Measurements from ENCODE around the gene SLC44A3. TPM values are rescaled to one million over a fixed set of nuclear protein-coding genes. Genes with fewer than 3 reads are reported as not detected.

Gene SLC44A3
- total and polyA plus RNA-seq, 10 donors: 0.28 to 4.0 (median 0.95) TPM

- intact Hi-C loops (cut with DNase I; ENCODE audit: low total_unique reads): no loop called here
- H3K4me1 ChIP-seq: peaks cover 3 to 19% (median 12%) of the 10 kb centered on the region in 6 donors
- H3K4me3 ChIP-seq: no peak overlapping the region
- H3K9me3 ChIP-seq: peaks cover 0 to 4% (median 0%) of the 10 kb centered on the region in 8 donors
- H3K27me3 ChIP-seq (replicated peaks in 1 of 7): peaks cover 0 to 43% (median 20%) of the 10 kb centered on the region in 7 donors
- WGBS, 5 donors: 86 to 93% (median 92%) methylated on average over 9 of the region's 9 CpGs
- no peak overlapping the region for H3K27ac ChIP-seq
- DNase-seq: no peak
- TF ChIP-seq, protein P1, sequence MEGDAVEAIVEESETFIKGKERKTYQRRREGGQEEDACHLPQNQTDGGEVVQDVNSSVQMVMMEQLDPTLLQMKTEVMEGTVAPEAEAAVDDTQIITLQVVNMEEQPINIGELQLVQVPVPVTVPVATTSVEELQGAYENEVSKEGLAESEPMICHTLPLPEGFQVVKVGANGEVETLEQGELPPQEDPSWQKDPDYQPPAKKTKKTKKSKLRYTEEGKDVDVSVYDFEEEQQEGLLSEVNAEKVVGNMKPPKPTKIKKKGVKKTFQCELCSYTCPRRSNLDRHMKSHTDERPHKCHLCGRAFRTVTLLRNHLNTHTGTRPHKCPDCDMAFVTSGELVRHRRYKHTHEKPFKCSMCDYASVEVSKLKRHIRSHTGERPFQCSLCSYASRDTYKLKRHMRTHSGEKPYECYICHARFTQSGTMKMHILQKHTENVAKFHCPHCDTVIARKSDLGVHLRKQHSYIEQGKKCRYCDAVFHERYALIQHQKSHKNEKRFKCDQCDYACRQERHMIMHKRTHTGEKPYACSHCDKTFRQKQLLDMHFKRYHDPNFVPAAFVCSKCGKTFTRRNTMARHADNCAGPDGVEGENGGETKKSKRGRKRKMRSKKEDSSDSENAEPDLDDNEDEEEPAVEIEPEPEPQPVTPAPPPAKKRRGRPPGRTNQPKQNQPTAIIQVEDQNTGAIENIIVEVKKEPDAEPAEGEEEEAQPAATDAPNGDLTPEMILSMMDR (IDR thresholded peaks at IDR 0.05 in 8 of 11, conservative IDR thresholded peaks at IDR 0.05 in 3 of 11): no peak
- no peak for TF ChIP-seq POLR2AphosphoS5 (IDR thresholded peaks at IDR 0.05)
- no peak for TF ChIP-seq POLR2A (IDR thresholded peaks at IDR 0.05)
- no peaks in the 10 kb centered on the region for H3K36me3 ChIP-seq
Observed at GRCh38 chr1:94821636-94822305, 1.6 kb downstream of the SLC44A3 start.

DNA sequence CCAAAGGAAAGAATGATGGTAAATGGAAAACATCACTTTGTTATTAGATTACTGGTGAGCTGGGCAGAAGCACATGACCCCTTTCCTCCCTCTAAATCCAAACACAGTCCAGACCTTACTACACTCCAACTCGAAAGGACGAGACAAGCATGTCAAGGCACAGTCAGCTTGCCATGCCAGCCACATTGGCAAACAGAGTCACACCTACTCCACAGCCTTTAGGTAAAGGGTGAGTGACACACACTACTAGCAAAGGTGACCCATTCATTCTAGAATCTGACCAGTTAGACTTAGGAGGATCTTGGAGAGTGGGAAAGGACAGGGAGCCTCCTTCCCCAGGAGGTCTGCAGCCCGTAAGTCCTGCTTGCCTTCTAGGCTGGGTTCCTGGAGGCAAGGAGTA lies 3.0 kb downstream of the SLC44A3 start:
- peaks cover 0 to 43% (median 20%) of the 10 kb centered on the region in 7 donors for H3K27me3 ChIP-seq (replicated peaks in 1 of 7)
- no peak overlapping the region for H3K4me3 ChIP-seq
- TF ChIP-seq, protein P1 (IDR thresholded peaks at IDR 0.05 in 8 of 11, conservative IDR thresholded peaks at IDR 0.05 in 3 of 11): no peak
- TF ChIP-seq POLR2AphosphoS5 (IDR thresholded peaks at IDR 0.05) (no peak), POLR2A (IDR thresholded peaks at IDR 0.05) (no peak)
- no peaks in the 10 kb centered on the region for H3K9me3 ChIP-seq
- WGBS, 5 donors: 89 to 96% (median 91%) methylated on average over 3 of the region's 3 CpGs
- no peak overlapping the region for H3K27ac ChIP-seq
- no peak for DNase-seq
- H3K4me1 ChIP-seq: peaks cover 3 to 19% (median 12%) of the 10 kb centered on the region in 6 donors
- H3K36me3 ChIP-seq: no peaks in the 10 kb centered on the region
- intact Hi-C loops (cut with DNase I; ENCODE audit: low total_unique reads): no loop called here

GRCh38 chr1:94825936-94826335 lies 5.8 kb downstream of the SLC44A3 start:
- intact Hi-C loops (cut with DNase I; ENCODE audit: low total_unique reads): no loop called here
- 82 to 93% (median 91%) methylated on average over 2 of the region's 2 CpGs for WGBS, 5 donors
- Histone ChIP-seq H3K4me3 (no peak overlapping the region), H3K27me3 (replicated peaks in 1 of 7) (peaks cover 0 to 22% (median 3%) of the 10 kb centered on the region in 7 donors), H3K4me1 (peaks cover 0 to 1% (median 0%) of the 10 kb centered on the region in 6 donors), H3K9me3 (no peaks in the 10 kb centered on the region), H3K27ac (no peak overlapping the region), H3K36me3 (no peaks in the 10 kb centered on the region)
- TF ChIP-seq, protein P1 (IDR thresholded peaks at IDR 0.05 in 8 of 11, conservative IDR thresholded peaks at IDR 0.05 in 3 of 11): no peak
- TF ChIP-seq POLR2AphosphoS5 (IDR thresholded peaks at IDR 0.05) (no peak), POLR2A (IDR thresholded peaks at IDR 0.05) (no peak)
- no peak for DNase-seq

- H3K4me3 ChIP-seq: no peak overlapping the region
- H3K27ac ChIP-seq: no peak overlapping the region
- 86 to 97% (median 91%) methylated on average over 4 of the region's 4 CpGs for WGBS, 5 donors
- intact Hi-C loops (cut with DNase I; ENCODE audit: low total_unique reads): no loop called here
- no peak for DNase-seq
- H3K4me1 ChIP-seq: peaks cover 0 to 13% (median 3%) of the 10 kb centered on the region in 6 donors
- H3K9me3 ChIP-seq: no peaks in the 10 kb centered on the region
- H3K36me3 ChIP-seq: no peaks in the 10 kb centered on the region
- TF ChIP-seq, protein P1 (IDR thresholded peaks at IDR 0.05 in 8 of 11, conservative IDR thresholded peaks at IDR 0.05 in 3 of 11): no peak
- TF ChIP-seq POLR2A (IDR thresholded peaks at IDR 0.05) (no peak), POLR2AphosphoS5 (IDR thresholded peaks at IDR 0.05) (no peak)
- peaks cover 0 to 16% (median 0%) of the 10 kb centered on the region in 7 donors for H3K27me3 ChIP-seq (replicated peaks in 1 of 7)
Observed at GRCh38 chr1:94827434-94827833, 7.3 kb downstream of the SLC44A3 start.

All from spleen (tissue), 11 donors.